SH-SY5Y (cell line): ENCODE measurements around the gene ANKRD13D.

Source experiments
- GATA2 ChIP-seq: IDR thresholded peaks from 2 replicates; pipeline ENCODE4 v1.6.1; 2011; ENCODE audit warnings: mild to moderate bottlenecking, low read depth, low read length
- GATA3 ChIP-seq: IDR thresholded peaks from 2 replicates; pipeline ENCODE4 v1.6.1; 2011; ENCODE audit warnings: low read depth, mild to moderate bottlenecking, low read length, moderate library complexity

- TF ChIP-seq GATA3 (no peak), GATA2 (no peak)
Observed at GRCh38 chr11:67288452-67289225, 464 bp upstream of the ANKRD13D start.
